GM19438 (cell line): ENCODE results near the gene LRRC40.
"Not testable (repeated sequence)": the region's sequence is repeated elsewhere in the genome, so short reads cannot be mapped to it uniquely, and the experiment has no call there.

ENCODE experiments used
- ATAC-seq: cut with Tn5 transposase; IDR thresholded peaks from one replicate; pipeline ENCODE4 v1.9.1; 2021; ENCODE audit warnings: low read depth; ENCODE audit not compliant: unreplicated experiment

Gene LRRC40

GRCh38 chr1:70204139-70204538 is 1.2 kb downstream of the LRRC40 start:
- ATAC-seq: no peak

- ATAC-seq: no peak
These were observed 3.1 kb downstream of the LRRC40 start for GRCh38 chr1:70202173-70202758.

- no peak for ATAC-seq
These were observed 5.3 kb downstream of the LRRC40 start for GRCh38 chr1:70200065-70200464.

GRCh38 chr1:70196333-70196732 is 9.0 kb downstream of the LRRC40 start:
- ATAC-seq: no peak

GRCh38 chr1:70195342-70195741 is 10.0 kb downstream of the LRRC40 start:
- peak; percentile 80 for ATAC-seq

GRCh38 chr1:70194601-70195000 is 10.8 kb downstream of the LRRC40 start:
- ATAC-seq: no peak

- ATAC-seq: not testable (repeated sequence)
These were observed 12.9 kb downstream of the LRRC40 start for GRCh38 chr1:70192446-70192845.

- no peak for ATAC-seq
These were observed 15.2 kb downstream of the LRRC40 start for GRCh38 chr1:70190180-70190579.

GRCh38 chr1:70188522-70188921 is 16.9 kb downstream of the LRRC40 start:
- no peak for ATAC-seq

- ATAC-seq: not testable (repeated sequence)
These were observed 20.2 kb downstream of the LRRC40 start for GRCh38 chr1:70185181-70185580.

GRCh38 chr1:70171512-70171911 is 33.9 kb downstream of the LRRC40 start:
- no peak for ATAC-seq

- no peak for ATAC-seq
These were observed 36.1 kb downstream of the LRRC40 start for GRCh38 chr1:70169018-70169839.

- no peak for ATAC-seq
These were observed 37.1 kb downstream of the LRRC40 start for GRCh38 chr1:70168283-70168682.

GRCh38 chr1:70164350-70164749 is 41.0 kb downstream of the LRRC40 start:
- ATAC-seq: no peak

GRCh38 chr1:70156529-70157120 is 48.8 kb downstream of the LRRC40 start:
- ATAC-seq: no peak

GRCh38 chr1:70153739-70154138 is 51.6 kb downstream of the LRRC40 start:
- no peak for ATAC-seq

GRCh38 chr1:70150444-70150843 is 54.9 kb downstream of the LRRC40 start:
- ATAC-seq: no peak

GRCh38 chr1:70146488-70146887 is 58.9 kb downstream of the LRRC40 start:
- no peak for ATAC-seq

GRCh38 chr1:70143048-70143659 is 62.2 kb downstream of the LRRC40 start:
- no peak for ATAC-seq

- no peak for ATAC-seq
These were observed 63.3 kb downstream of the LRRC40 start for GRCh38 chr1:70142075-70142474.

- ATAC-seq: no peak
These were observed 64.5 kb downstream of the LRRC40 start for GRCh38 chr1:70140894-70141293.
